OCI-LY7 (cell line): ENCODE results near the gene HTT. TPM values are rescaled to one million over a fixed set of nuclear protein-coding genes. Genes with fewer than 3 reads are reported as not detected.

Experiments
- BruUV-seq: library from RNA; stranded (reverse); fragments of 400-500 nt; replicated peaks from 2 replicates; lab custom pipeline; 2021; lab: Mats Ljungman, UMichigan
- CTCF ChIA-PET: fragments of 300-600 bp; sonication (Branson Sonifier 250); formaldehyde crosslinking; loops from one replicate; lab custom pipeline; 2022; ENCODE audit warnings: antibody characterized with exemption; ENCODE audit not compliant: unreplicated experiment; lab: Charles Lee
- POLR2A ChIA-PET: fragments of 300-600 bp; sonication (Branson Sonifier 250); formaldehyde crosslinking; loops from one replicate; lab custom pipeline; 2022; ENCODE audit warnings: antibody characterized with exemption; lab: Charles Lee
- DNase-seq: peaks from one replicate; pipeline ENCODE4 v3.0.0-alpha.2; 2015; ENCODE audit warnings: low spot score
- H2AFZ ChIP-seq: fragments of 200-600 bp; sonication (generic), shearing (Covaris generic); 2 replicates; pipeline ENCODE4 v1.6.1; 2014; ENCODE audit warnings: mild to moderate bottlenecking, antibody characterized with exemption, low read length, moderate library complexity
- H3K27ac ChIP-seq: fragments of 200-600 bp; sonication (generic); 2 replicates; pipeline ENCODE4 v1.5.1; 2014; ENCODE audit warnings: mixed run types, low read depth, mild to moderate bottlenecking, moderate library complexity, low read length, inconsistent platforms; ENCODE audit not compliant: poor library complexity, severe bottlenecking
- H3K36me3 ChIP-seq: fragments of 200-600 bp; sonication (generic); 2 replicates; pipeline ENCODE4 v1.6.1; 2014; ENCODE audit warnings: mild to moderate bottlenecking, antibody characterized with exemption, low read length, moderate library complexity, mixed read lengths; ENCODE audit not compliant: insufficient read depth
- H3K4me1 ChIP-seq: fragments of 200-600 bp; sonication (generic); 2 replicates; pipeline ENCODE4 v1.5.1; 2014; ENCODE audit warnings: mild to moderate bottlenecking, low read length; ENCODE audit not compliant: insufficient read depth, poor library complexity, severe bottlenecking
- H3K4me2 ChIP-seq: fragments of 200-600 bp; sonication (generic); 2 replicates; pipeline ENCODE4 v1.6.1; 2014; ENCODE audit warnings: mild to moderate bottlenecking, low read length
- H3K4me3 ChIP-seq: fragments of 200-600 bp; sonication (generic); 2 replicates; pipeline ENCODE4 v1.5.1; 2014; ENCODE audit warnings: mild to moderate bottlenecking, low read depth, low read length; ENCODE audit not compliant: poor library complexity, severe bottlenecking
- H3K79me2 ChIP-seq: fragments of 200-600 bp; sonication (generic); 2 replicates; pipeline ENCODE4 v1.6.1; 2016; ENCODE audit warnings: low read depth, mild to moderate bottlenecking, low read length, moderate library complexity, mixed read lengths; ENCODE audit not compliant: insufficient read depth
- H3K9me2 ChIP-seq: fragments of 200-600 bp; sonication (generic); 2 replicates; pipeline ENCODE4 v1.6.1; 2016; ENCODE audit warnings: mild to moderate bottlenecking, low read length, mixed read lengths; ENCODE audit not compliant: insufficient read depth
- H3K9me3 ChIP-seq: fragments of 200-600 bp; sonication (generic); 2 replicates; pipeline ENCODE4 v1.6.1; 2014; ENCODE audit warnings: mild to moderate bottlenecking, mixed run types, low read length, mixed read lengths
- H4K20me1 ChIP-seq: fragments of 200-600 bp; sonication (generic); 2 replicates; pipeline ENCODE4 v1.6.1; 2014; ENCODE audit warnings: mild to moderate bottlenecking, antibody characterized with exemption, low read length, moderate library complexity, mixed read lengths; ENCODE audit not compliant: insufficient read depth
- EZH2phosphoT487 ChIP-seq: fragments of 200-600 bp; sonication (generic); IDR thresholded peaks from 2 replicates; pipeline ENCODE4 v1.6.1; 2018; ENCODE audit warnings: low read depth, borderline replicate concordance, mild to moderate bottlenecking, mixed run types, antibody characterized with exemption, low read length, moderate library complexity, mixed read lengths
- intact Hi-C: fragments of 100-400 bp; cut with micrococcal nuclease; formaldehyde crosslinking; loops from one replicate; pipeline ENCODE4 v1.10.0; 2022; ENCODE audit not compliant: unreplicated experiment
- total RNA-seq, 2 experiments: library from RNA; depleted of rRNA in 1 of 2; stranded (reverse); fragments of >200 nt in 1 of 2; shearing (Covaris generic) in 1 of 2; gene quantifications; 2 replicates each; pipeline ENCODE4 v1.2.3, GENCODE V29; 2014 to 2022
- TF ChIP-seq, protein P1 (sequence below): fragments of 200-600 bp; sonication (generic); conservative IDR thresholded peaks from 2 replicates; pipeline ENCODE4 v1.5.1; 2014; ENCODE audit warnings: mild to moderate bottlenecking, antibody characterized with exemption, low read length, moderate library complexity, mixed read lengths

Gene HTT
- total RNA-seq, 2 experiments from 2014 or later: 36.4 to 91.3 TPM

DNA sequence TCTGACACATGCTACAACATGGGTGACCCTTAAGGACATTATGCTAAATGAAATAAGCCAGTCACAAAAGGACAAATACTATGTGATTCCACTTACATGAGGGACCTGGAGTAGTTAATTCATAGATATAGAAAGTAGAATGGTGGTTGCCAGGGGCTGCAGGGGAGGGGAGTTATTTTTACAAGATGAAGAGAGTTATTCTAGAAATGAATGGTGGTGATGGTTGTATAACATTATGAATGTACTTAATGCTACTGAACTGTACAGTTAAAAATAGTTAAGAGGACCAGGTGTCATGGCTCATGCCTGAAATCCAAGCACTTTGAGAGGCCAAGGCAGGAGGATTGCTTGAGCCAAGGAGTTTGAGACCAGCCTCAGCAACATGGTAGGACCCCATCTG is 115.0 kb downstream of the HTT start:
- Histone ChIP-seq H3K9me2 (no peaks in the 10 kb centered on the region), H3K4me2 (no peak overlapping the region), H3K27ac (no peak overlapping the region), H2AFZ (no peak overlapping the region), H3K9me3 (no peaks in the 10 kb centered on the region), H3K4me3 (no peak overlapping the region), H4K20me1 (no peaks in the 10 kb centered on the region), H3K4me1 (peaks cover 10% of the 10 kb centered on the region), H3K79me2 (no peaks in the 10 kb centered on the region), H3K36me3 (peaks cover 74% of the 10 kb centered on the region)
- TF ChIP-seq EZH2phosphoT487: no peak
- TF ChIP-seq, protein P1, sequence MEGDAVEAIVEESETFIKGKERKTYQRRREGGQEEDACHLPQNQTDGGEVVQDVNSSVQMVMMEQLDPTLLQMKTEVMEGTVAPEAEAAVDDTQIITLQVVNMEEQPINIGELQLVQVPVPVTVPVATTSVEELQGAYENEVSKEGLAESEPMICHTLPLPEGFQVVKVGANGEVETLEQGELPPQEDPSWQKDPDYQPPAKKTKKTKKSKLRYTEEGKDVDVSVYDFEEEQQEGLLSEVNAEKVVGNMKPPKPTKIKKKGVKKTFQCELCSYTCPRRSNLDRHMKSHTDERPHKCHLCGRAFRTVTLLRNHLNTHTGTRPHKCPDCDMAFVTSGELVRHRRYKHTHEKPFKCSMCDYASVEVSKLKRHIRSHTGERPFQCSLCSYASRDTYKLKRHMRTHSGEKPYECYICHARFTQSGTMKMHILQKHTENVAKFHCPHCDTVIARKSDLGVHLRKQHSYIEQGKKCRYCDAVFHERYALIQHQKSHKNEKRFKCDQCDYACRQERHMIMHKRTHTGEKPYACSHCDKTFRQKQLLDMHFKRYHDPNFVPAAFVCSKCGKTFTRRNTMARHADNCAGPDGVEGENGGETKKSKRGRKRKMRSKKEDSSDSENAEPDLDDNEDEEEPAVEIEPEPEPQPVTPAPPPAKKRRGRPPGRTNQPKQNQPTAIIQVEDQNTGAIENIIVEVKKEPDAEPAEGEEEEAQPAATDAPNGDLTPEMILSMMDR: no peak
- intact Hi-C loops: no loop called here
- ChIA-PET POLR2A (interaction anchor here (0.7 to 0.8 kb wide), 2 partner anchors 8 to 13 kb away, joined by 3 read pairs; no protein-coding TSS in a partner anchor), CTCF (no interaction called here)
- DNase-seq: no peak
- BruUV-seq: no TSS peak

DNA sequence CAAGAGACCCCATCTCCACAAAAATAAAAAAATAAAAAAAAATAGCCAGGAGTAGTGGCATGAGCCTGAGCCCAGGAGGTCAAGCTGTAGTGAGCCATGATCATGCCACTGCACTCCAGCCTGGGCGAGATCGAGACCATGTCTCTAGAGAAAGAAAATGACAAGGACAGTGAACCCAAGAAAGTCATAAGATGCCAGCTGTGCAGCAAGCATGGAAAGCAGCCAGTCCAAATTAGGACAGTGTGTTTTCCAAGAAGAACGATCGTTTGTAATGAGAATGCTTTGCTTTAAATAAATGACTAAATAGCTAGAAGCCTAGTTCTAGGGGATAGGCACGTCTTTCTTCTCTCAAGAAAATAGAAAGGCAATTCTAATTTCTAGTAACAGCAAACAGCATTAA is 116.1 kb downstream of the HTT start:
- POLR2A ChIA-PET: interaction anchor here (1.4 kb wide), 1 partner anchor 11 kb away, joined by 4 read pairs; no protein-coding TSS in a partner anchor

DNA sequence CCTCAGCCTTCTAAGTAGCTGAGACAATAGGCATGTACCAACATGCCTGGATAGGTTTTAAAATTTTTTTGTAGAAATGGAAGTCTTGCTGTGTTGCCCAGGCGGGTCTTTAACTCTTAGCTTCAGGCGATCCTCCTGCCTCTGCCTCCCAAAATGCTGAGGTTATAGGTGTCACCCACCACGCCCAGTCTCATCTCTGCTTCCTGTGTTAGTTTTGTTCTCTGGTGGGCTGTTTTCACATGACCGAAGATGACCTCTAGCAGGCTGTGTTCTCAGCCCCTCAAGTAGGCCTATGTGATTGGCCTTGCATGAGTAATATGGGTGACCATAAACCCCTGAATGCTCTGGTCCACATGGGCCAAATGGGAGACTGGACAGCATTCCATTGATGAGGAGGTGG is 117.7 kb downstream of the HTT start:
- Histone ChIP-seq H3K9me2 (no peaks in the 10 kb centered on the region), H3K79me2 (no peaks in the 10 kb centered on the region), H3K27ac (no peak overlapping the region), H3K4me2 (no peak overlapping the region), H3K36me3 (peaks cover 77% of the 10 kb centered on the region), H2AFZ (no peak overlapping the region), H3K4me3 (no peak overlapping the region), H3K4me1 (no peaks in the 10 kb centered on the region), H3K9me3 (no peaks in the 10 kb centered on the region), H4K20me1 (no peaks in the 10 kb centered on the region)
- ChIA-PET POLR2A (interaction anchor here (1.2 to 1.4 kb wide), 2 partner anchors 10 to 52 kb away, joined by 3 to 4 read pairs; no protein-coding TSS in a partner anchor), CTCF (no interaction called here)
- DNase-seq: no peak
- no TSS peak for BruUV-seq
- TF ChIP-seq, protein P1: no peak
- no peak for TF ChIP-seq EZH2phosphoT487
- intact Hi-C loops: no loop called here

More for the DNA sequence above, 116.1 kb downstream of the HTT start:
- DNase-seq: no peak
- peaks cover under 1% of the 10 kb centered on the region for H3K4me1 ChIP-seq
- H3K4me2 ChIP-seq: no peak overlapping the region
- H4K20me1 ChIP-seq: no peaks in the 10 kb centered on the region
- no peak overlapping the region for H3K27ac ChIP-seq
- TF ChIP-seq EZH2phosphoT487: no peak
- TF ChIP-seq, protein P1: no peak
- H3K4me3 ChIP-seq: no peak overlapping the region
- H3K9me3 ChIP-seq: no peaks in the 10 kb centered on the region
- no peaks in the 10 kb centered on the region for H3K9me2 ChIP-seq
- intact Hi-C loops: no loop called here
- BruUV-seq: no TSS peak
- H2AFZ ChIP-seq: no peak overlapping the region
- H3K79me2 ChIP-seq: no peaks in the 10 kb centered on the region
- peaks cover 68% of the 10 kb centered on the region for H3K36me3 ChIP-seq
- CTCF ChIA-PET: no interaction called here
